T1000 (cell line): ENCODE results near the gene EN1.

ENCODE experiments used
- DNase-seq: peaks from one replicate; lab custom pipeline; 2025; ENCODE audit warnings: mixed read lengths; lab: John Stamatoyannopoulos, UW

EN1 gene

DNA sequence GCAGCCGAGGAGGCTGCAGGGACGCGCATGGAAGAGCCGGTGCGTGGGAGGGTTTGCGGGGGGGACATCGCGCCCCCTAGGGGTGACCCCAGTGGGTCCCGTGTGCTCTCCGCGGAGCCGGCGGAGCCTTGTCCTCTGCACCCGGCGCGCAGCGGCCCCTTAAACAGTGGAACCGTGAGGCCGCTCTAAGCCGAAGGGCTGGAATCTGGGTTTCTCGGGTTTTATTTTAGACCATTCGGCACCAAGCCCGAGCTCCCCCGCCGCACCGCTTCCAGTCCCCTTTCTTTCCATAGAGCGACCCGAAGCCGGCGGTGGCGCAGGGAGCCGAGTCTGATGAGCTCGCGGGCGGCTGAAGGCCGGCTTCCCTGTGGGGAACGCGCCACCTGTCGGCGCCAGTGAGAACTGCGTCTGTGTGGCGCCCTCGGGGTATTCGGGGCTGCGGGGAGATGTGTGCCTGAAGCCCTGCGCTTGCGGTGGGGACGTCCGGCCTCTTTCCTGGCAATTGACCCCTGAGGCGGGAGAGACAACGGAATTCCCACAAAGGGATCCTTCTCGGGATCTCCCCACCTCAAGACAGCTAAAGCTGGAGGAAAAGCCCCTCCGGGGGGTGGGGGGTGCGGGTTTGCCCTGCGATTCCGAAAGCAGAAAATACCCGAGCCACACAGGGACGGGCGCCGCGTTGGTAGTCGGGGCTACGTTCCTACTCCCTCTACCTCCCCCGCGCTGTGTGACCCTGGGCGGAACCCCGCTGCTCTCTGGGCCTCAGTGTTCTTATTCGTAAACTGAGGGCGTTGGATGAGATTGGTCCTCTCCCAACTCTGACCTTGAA lies 8.2 kb upstream of the EN1 start:
- DNase-seq = peak; percentile 48

GRCh38 chr2:118854507-118855345 lies 7.3 kb upstream of the EN1 start:
- no peak for DNase-seq

GRCh38 chr2:118853651-118854291 lies 6.3 kb upstream of the EN1 start:
- DNase-seq = no peak

GRCh38 chr2:118853129-118853640 lies 5.7 kb upstream of the EN1 start:
- DNase-seq = no peak

GRCh38 chr2:118852605-118853128 lies 5.2 kb upstream of the EN1 start:
- DNase-seq = no peak

DNA sequence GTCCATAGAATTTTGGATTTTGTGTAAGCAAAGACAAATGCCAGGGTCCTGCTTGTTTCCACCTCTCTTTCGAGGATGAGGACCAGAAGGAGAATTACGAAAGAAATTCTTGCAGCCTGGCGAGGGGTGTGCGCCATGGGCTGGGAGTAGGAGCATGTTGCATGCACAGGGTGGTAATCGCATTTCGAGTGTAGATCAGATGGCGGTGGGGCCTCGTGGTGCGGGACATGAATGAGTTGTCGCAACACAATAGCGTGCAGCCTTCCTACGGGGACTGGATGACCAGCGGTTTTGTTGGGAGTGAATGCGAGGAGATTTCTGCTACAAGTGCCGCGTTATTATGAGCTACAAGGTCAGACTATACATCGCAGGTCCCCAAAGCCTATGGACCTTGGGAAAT lies 4.2 kb upstream of the EN1 start:
- DNase-seq = no peak

DNA sequence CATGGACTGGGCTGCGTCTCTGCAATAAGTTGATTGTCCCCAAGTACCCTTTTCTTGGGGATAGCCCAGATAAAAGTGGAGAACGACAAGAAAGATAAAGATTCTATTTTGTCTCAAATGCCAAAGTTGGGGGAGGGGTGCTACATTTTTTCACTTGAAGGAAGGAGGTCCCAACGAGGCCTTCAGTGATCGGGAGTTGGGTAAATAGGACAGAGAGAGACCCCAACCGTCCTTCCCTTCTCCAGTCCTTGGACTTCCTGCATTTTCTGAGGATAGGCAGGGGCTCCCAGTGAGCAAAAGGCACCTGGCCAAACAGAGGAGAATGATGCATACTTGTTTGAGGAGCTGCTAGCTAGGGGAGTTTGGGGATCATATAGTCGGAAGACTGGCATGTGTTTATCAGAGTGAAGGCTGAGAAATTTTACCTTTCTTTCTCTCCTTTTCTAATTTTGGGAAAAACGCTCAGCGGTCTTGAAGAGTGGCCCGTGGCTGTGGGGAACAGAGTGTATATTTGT lies 3.5 kb upstream of the EN1 start:
- DNase-seq = no peak

GRCh38 chr2:118850168-118850900 lies 2.9 kb upstream of the EN1 start:
- DNase-seq = no peak

GRCh38 chr2:118849226-118850167 lies 2.0 kb upstream of the EN1 start:
- DNase-seq = no peak

- DNase-seq = no peak
Observed at GRCh38 chr2:118848381-118849225, 1.2 kb upstream of the EN1 start.

GRCh38 chr2:118847762-118848172 lies 319 bp upstream of the EN1 start:
- DNase-seq = peak; percentile 33

- DNase-seq = peak; percentile 38
Observed at GRCh38 chr2:118846442-118846952, 951 bp downstream of the EN1 start.

DNA sequence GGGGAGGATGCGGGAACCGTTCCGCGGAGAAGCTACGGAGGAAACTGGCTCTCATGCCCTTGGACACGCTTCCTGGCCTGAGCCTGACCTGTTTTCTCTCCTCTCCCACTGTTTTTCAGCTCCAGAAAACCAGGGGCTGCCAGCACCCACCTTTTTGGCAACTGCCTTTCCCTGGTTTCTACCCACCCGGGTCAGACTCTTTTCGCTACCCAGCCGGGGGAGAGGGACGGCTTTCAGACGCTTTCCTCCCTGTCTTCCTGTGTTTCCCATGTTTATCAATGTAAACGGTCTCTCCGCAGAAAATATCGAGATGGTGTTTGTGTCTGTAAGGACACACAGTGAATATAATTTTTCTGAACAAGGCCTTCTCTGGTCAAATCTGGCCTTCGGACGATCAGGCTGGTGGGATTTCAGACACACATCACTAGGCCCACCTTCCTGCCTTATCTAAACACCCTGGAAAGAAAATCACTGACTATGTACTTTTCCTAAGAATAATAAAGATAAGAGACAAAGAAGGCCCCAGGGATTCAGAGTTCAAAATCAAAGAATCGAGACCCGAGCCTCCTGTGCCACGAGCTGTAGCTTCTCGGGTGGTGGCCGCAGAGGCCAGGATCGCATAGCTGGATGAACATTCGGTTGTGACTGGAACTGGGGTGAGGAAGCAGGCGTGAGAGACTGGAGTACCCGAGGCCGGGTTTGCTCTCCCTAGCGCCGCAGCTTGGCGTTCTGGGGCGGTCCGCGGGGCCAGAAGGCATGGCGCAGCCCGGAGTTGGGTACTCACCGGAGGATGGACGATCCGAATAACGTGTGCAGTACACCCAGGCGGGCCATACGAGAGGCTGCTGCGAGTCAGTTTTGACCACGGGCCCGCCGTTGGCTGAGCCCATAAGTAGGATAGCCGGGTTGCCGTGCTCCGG lies 1.7 kb downstream of the EN1 start:
- DNase-seq = no peak

DNA sequence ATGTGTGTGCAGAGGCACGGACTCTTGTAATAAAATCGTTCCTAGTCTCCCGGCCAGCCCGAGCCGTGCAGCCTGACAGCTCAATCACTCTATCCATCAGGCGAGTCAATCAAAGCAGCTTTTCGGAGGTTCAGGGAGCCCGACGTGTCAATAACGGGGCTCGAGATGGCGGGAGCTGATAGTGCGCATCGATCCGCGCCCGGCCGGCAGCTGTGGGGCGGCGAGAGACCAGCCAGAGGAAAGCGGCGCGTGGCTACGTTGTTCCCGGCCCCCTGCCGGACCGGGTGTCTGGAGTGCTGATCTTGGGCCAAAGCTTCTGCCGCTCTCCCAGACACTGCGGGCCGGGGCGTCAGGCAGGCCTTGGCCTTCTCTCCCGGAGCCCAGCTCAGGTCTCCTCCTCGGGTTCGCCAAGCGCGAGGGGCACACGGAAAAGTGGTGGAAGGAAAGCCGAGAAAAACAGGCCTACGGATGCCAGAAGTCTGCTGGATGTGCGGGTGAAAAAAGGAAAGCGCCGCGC lies 2.4 kb downstream of the EN1 start:
- no peak for DNase-seq

- DNase-seq = no peak
Observed at GRCh38 chr2:118844261-118845004, 3.0 kb downstream of the EN1 start.

DNA sequence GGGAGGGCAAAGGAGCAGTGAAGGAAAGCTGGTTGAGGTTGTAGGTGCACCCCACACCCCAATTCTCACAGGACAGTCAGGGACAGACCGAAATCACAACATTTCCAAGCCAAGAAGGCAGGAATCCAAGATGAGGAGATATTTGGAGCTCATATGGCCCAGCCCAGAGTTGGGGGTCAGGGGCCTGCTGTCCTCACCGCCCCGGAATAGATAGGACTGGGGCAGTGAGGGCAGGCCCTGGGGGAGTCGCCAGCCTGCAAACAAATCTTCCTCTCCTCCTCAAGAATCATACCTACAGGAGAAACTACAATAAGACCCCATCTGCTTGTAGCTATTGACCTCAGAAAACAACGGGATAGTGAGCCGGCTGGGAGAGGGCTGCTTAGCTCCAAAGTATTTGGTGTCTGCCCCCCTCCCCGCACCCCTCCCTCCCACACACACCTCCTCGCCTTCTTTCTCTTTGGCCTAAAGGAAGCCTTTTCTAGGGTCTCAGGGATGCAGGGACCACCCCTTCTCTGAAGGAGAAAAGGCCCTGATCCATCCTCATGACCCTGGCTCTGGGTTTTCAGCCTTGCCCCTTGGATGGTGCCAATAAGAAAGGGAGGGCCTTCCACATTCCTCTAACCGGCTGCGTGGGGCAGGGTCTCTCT lies 3.8 kb downstream of the EN1 start:
- no peak for DNase-seq
